Epithelial cell of esophagus (primary cell): ENCODE results near the gene NEK10.
A peak's percentile ranks its signal among the peaks of the same experiment; 100 is the strongest.

Experiments
- DNase-seq: peaks from one replicate; pipeline ENCODE4 v3.0.0; 2010; ENCODE audit warnings: low read depth
- H3K4me3 ChIP-seq: 2 replicates; pipeline ENCODE4 v1.5.1; 2011; ENCODE audit warnings: mild to moderate bottlenecking, low read length, control low read depth
- TF ChIP-seq, protein P1 (sequence below): IDR thresholded peaks from 2 replicates; pipeline ENCODE4 v1.5.1; 2011; ENCODE audit warnings: low read depth, mild to moderate bottlenecking, low read length, control low read depth, inconsistent platforms; ENCODE audit not compliant: insufficient read depth; ENCODE audit errors: missing control alignments

NEK10 gene

DNA sequence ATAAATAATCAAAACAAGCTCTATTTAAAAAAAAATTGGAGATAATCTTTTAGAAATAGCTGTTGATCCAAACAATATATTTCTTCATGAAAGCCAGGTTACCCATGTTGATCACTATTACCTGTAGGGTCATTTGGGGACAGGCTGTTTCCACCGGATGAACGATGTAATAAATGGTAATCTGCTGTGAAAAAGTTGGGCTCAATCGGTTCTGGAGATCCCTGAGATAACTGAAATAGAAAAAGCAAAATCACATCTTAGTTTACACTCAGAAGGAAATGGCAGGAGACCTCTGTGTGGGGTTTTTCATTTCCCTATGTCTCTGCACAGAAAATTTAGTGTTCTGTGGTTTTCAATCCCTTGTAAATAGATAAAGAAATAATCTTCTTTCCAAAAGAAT lies 249.5 kb downstream of the NEK10 start:
- TF ChIP-seq, protein P1, sequence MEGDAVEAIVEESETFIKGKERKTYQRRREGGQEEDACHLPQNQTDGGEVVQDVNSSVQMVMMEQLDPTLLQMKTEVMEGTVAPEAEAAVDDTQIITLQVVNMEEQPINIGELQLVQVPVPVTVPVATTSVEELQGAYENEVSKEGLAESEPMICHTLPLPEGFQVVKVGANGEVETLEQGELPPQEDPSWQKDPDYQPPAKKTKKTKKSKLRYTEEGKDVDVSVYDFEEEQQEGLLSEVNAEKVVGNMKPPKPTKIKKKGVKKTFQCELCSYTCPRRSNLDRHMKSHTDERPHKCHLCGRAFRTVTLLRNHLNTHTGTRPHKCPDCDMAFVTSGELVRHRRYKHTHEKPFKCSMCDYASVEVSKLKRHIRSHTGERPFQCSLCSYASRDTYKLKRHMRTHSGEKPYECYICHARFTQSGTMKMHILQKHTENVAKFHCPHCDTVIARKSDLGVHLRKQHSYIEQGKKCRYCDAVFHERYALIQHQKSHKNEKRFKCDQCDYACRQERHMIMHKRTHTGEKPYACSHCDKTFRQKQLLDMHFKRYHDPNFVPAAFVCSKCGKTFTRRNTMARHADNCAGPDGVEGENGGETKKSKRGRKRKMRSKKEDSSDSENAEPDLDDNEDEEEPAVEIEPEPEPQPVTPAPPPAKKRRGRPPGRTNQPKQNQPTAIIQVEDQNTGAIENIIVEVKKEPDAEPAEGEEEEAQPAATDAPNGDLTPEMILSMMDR, result no peak
- H3K4me3 ChIP-seq, result no peak overlapping the region
- DNase-seq, result no peak

DNA sequence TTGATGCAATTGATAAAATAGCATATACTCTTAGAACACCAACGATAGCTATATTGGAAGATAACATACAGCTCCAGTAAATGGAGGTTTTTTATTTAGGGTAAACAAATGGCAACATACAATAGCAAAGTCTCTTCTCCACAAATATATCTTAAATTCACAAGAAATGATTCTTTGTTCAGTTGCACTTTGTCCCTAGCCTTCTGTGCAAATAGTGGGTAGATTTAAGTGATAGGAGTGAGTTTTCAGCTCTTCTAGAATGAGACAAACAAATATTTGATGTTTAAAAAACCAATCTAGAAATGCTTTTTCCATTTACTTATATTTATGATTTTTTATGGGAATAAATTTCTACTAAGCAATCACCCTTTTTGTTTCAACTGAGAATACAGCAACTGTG lies 253.8 kb downstream of the NEK10 start:
- H3K4me3 ChIP-seq, result no peak overlapping the region
- TF ChIP-seq, protein P1, result no peak
- DNase-seq, result no peak

GRCh38 chr3:27114684-27115083 lies 254.5 kb downstream of the NEK10 start:
- TF ChIP-seq, protein P1, result no peak
- peak; percentile 75 for DNase-seq

DNA sequence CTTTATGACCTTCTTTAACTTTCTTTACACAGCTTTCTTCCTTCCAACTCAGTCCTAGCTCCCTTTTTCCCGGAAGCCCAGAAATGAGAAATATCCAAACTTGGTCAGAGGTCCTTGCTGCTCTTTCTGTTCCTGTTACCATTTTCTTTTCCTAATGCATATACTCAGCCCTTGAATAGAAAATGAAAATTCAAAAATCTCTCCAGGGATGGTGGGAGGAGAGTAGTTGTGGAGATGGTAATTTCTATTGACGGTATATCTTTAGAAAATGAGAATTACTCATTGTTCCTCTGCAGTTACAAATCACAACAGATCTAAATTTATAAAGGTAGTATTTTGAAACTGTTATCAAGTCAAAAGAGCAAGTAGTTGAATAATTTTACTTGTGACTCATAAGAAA lies 255.1 kb downstream of the NEK10 start:
- no peak overlapping the region for H3K4me3 ChIP-seq
- TF ChIP-seq, protein P1, result no peak
- DNase-seq, result no peak

More at GRCh38 chr3:27114684-27115083, 254.5 kb downstream of the NEK10 start:
- H3K4me3 ChIP-seq, result no peak overlapping the region

DNA sequence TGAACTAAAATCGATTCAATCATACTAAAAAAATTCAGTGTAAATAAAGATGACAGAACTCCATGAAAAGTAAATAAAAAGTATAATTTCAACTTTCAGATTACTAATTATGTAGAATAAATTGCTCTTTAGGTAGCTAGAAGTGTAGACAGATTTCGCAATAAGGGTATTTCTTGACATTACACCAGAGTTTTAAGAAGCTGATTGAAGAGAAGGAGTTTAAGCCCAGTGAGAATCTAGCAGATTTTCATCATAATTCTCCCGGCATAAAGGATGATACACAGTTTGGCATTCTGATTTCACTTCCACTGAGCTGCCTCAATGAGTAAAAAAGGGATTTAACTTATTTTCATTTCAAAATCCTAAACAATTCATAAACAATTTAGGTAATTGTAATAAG lies 259.2 kb downstream of the NEK10 start:
- no peak overlapping the region for H3K4me3 ChIP-seq
- TF ChIP-seq, protein P1, result no peak
- no peak for DNase-seq

GRCh38 chr3:27108322-27108721 lies 260.9 kb downstream of the NEK10 start:
- no peak overlapping the region for H3K4me3 ChIP-seq
- no peak for DNase-seq
- TF ChIP-seq, protein P1, result no peak

DNA sequence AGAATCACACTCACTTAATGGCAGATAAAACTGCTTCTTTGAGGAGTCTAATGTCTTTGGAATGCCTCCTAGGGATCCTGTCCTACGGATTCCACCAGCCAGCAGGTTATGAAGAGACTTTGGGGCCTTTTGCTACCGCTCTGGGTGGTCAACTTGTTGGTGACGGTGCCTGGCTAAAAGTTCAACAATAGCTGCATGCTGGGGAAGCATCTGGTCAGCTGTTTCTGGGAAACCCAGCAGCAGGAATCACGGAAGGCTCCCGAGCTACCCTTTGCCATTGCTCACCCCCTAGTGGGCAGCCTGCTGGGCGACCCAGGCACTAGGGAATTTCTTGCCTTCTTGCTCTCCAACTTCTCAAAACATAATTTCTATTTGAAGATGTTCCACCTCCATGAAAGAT lies 263.3 kb downstream of the NEK10 start:
- TF ChIP-seq, protein P1, result no peak

More for the DNA sequence above, 263.3 kb downstream of the NEK10 start:
- no peak for DNase-seq
- no peak overlapping the region for H3K4me3 ChIP-seq
